ENCODE results near the gene OR9Q1. TPM values are rescaled to one million over a fixed set of nuclear protein-coding genes. Genes with fewer than 3 reads are reported as not detected.
"Not testable (repeated sequence)": the region's sequence is repeated elsewhere in the genome, so short reads cannot be mapped to it uniquely, and the experiment has no call there.

OR9Q1 gene
- total RNA-seq, 4 donors from 2014 or later: not detected

DNA sequence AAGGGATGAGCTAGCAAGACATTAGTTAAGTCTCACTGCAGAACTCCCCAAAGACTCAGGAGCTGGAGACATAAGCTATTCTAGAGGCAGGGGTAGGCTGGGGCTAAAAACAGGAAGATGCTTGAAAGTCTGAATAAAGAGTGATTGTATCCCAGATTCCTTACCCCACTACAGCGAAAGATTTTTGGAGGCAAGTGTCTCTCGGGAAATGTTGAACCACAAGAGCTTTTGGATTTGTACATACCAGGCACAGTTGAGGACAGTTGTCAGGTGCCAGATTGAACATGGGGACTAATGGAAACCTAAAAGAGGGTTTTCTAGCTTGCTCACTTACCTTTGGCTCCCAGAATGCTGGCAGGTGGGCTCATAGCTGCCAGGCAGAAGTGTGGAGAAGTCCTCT is 43.5 kb upstream of the OR9Q1 start:
- ATAC-seq (ENCODE audit: low FRiP score): no peak
- TF ChIP-seq CTCF (IDR thresholded peaks at IDR 0.05): no peak
- DNase-seq (ENCODE audit: low spot score): no peak

DNA sequence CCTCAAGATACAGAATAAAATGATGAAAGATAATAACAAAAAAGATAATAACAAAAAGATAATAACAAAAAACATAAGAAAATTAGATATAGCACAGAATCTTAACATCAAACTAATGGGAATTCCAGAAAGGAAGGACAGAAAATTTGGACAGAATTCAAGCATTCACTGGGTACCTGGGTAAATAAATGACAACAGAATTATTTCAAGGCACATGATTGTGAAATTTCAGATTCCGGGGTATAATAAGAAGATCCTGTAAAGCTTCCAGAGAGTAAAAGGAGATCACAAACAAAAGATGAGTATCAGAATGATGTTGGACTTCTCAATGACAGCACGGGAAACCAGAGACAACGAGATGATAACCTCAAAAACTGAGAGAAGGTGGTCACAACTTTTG is 42.1 kb upstream of the OR9Q1 start:
- DNase-seq (ENCODE audit: low spot score) (no peak), ATAC-seq (ENCODE audit: low FRiP score) (no peak)
- no peak for TF ChIP-seq CTCF (IDR thresholded peaks at IDR 0.05)

GRCh38 chr11:57982776-57983175 is 40.9 kb upstream of the OR9Q1 start:
- ATAC-seq (ENCODE audit: low FRiP score) (no peak), DNase-seq (ENCODE audit: low spot score) (no peak)
- no peak for TF ChIP-seq CTCF (IDR thresholded peaks at IDR 0.05)

DNA sequence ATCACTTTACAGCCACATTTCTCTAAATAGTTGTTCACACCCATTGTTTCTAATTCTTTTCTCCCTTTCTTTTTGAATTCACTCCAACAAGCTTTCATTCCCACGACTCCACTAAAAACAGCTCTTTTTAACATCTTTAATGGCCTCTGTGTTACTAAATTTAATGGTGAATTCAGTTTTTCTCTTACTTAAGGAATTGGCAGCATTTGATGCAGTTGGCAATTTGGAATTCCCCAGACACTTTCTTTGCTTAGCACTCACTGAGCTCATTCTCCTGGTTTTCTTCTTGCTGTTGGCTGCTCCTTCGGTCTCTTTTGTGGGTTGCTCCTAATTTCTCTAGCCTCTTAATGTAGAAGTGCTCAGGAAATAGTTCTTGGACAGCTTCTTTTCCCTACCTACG is 40.5 kb upstream of the OR9Q1 start:
- DNase-seq (ENCODE audit: low spot score): no peak
- no peak for TF ChIP-seq CTCF (IDR thresholded peaks at IDR 0.05)
- ATAC-seq (ENCODE audit: low FRiP score): no peak

DNA sequence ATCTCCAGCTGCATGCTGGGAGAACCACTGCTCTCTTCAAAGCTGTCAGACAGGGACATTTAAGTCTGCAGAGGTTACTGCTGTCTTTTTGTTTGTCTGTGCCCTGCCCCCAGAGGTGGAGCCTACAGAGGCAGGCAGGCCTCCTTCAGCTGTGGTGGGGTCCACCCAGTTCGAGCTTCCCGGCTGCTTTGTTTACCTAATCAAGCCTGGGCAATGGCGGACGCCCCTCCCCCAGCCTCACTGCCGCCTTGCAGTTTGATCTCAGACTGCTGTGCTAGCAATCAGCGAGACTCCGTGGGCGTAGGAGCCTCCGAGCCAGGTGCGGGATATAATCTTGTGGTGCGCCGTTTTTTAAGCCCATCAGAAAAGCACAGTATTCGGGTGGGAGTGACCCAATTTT is 24.2 kb upstream of the OR9Q1 start:
- ATAC-seq (ENCODE audit: low FRiP score); DNase-seq (ENCODE audit: low spot score): not testable (repeated sequence)

DNA sequence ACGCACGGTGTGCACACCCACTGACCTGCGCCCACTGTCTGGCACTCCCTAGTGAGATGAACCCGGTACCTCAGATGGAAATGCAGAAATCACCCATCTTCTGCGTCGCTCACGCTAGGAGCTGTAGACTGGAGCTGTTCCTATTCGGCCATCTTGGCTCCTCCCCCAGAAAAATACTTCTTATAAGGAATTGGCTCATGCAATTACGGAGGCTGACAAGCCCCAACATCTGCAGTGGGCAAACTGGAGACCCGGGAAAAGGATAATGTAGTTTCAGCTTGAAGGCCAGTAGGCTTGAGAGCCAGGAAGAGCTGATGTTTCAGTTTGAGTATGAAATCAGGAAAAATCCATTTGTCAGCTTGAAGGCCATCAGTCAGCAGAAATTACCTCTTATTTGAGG is 23.7 kb upstream of the OR9Q1 start:
- DNase-seq (ENCODE audit: low spot score); ATAC-seq (ENCODE audit: low FRiP score): not testable (repeated sequence)

- no peak for TF ChIP-seq CTCF (IDR thresholded peaks at IDR 0.05)
- DNase-seq (ENCODE audit: low spot score) (no peak), ATAC-seq (ENCODE audit: low FRiP score) (no peak)
Observed at GRCh38 chr11:58000699-58001098, 23.0 kb upstream of the OR9Q1 start.

DNA sequence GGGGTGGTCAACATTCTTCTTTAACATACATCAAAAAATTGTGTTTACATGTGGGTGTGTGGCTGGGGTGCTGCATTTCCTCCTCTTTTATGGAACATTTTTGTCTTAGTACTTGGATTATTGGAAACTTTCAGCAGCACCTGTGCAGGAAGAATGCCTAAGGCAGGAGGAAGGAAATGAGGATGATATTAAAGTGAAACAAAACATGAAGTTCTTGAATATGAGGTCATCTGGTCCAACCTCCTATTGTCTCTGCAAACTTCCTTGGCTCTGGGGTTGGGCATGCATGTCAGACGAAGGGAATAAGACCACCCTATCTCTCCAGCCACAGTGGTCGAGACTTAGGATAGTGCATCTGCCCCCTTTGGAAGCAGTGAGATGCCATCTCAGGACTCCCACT is 20.6 kb upstream of the OR9Q1 start:
- TF ChIP-seq CTCF (IDR thresholded peaks at IDR 0.05): no peak
- no peak for DNase-seq (ENCODE audit: low spot score)
- no peak for ATAC-seq (ENCODE audit: low FRiP score)
